Measurements from ENCODE around the gene SLC22A2.

The SLC22A2 gene

GRCh38 chr6:160284575-160284974 lies 26.0 kb upstream of the SLC22A2 start:
- no peak overlapping the region for H3K27ac ChIP-seq (ENCODE audit: low read depth, low read length)
- H3K27me3 ChIP-seq (ENCODE audit: control insufficient read depth in 1 of 2, insufficient read depth in 2 of 2, low read length in 2 of 2) = no peaks in the 10 kb centered on the region
- H3K4me3 ChIP-seq (ENCODE audit: low read depth in 1 of 2, low read length in 2 of 2) = no peak overlapping the region
- H3K9me3 ChIP-seq (ENCODE audit: low read length) = no peaks in the 10 kb centered on the region
- no peaks in the 10 kb centered on the region for H3K36me3 ChIP-seq (ENCODE audit: insufficient read depth, low read length)
- H3K4me1 ChIP-seq (ENCODE audit: insufficient read depth, low read length) = no peaks in the 10 kb centered on the region
- no peak overlapping the region for H3K9ac ChIP-seq (ENCODE audit: low read length)

- no peak overlapping the region for H3K27ac ChIP-seq (ENCODE audit: low read depth, low read length)
- no peaks in the 10 kb centered on the region for H3K4me1 ChIP-seq (ENCODE audit: insufficient read depth, low read length)
- H3K27me3 ChIP-seq (ENCODE audit: control insufficient read depth in 1 of 2, insufficient read depth in 2 of 2, low read length in 2 of 2) = no peaks in the 10 kb centered on the region
- H3K9me3 ChIP-seq (ENCODE audit: low read length) = no peaks in the 10 kb centered on the region
- no peak overlapping the region for H3K9ac ChIP-seq (ENCODE audit: low read length)
- no peak overlapping the region for H3K4me3 ChIP-seq (ENCODE audit: low read depth in 1 of 2, low read length in 2 of 2)
- no peaks in the 10 kb centered on the region for H3K36me3 ChIP-seq (ENCODE audit: insufficient read depth, low read length)
These were observed 23.8 kb upstream of the SLC22A2 start for GRCh38 chr6:160282444-160282843.

GRCh38 chr6:160279850-160280249 lies 21.2 kb upstream of the SLC22A2 start:
- Histone ChIP-seq H3K9ac (ENCODE audit: low read length) (no peak overlapping the region), H3K36me3 (ENCODE audit: insufficient read depth, low read length) (no peaks in the 10 kb centered on the region), H3K4me1 (ENCODE audit: insufficient read depth, low read length) (no peaks in the 10 kb centered on the region), H3K9me3 (ENCODE audit: low read length) (no peaks in the 10 kb centered on the region), H3K27me3 (ENCODE audit: control insufficient read depth in 1 of 2, insufficient read depth in 2 of 2, low read length in 2 of 2) (no peaks in the 10 kb centered on the region), H3K27ac (ENCODE audit: low read depth, low read length) (no peak overlapping the region), H3K4me3 (ENCODE audit: low read depth in 1 of 2, low read length in 2 of 2) (no peak overlapping the region)

GRCh38 chr6:160278786-160279310 lies 20.2 kb upstream of the SLC22A2 start:
- no peaks in the 10 kb centered on the region for H3K27me3 ChIP-seq (ENCODE audit: control insufficient read depth in 1 of 2, insufficient read depth in 2 of 2, low read length in 2 of 2)
- no peaks in the 10 kb centered on the region for H3K36me3 ChIP-seq (ENCODE audit: insufficient read depth, low read length)
- H3K4me1 ChIP-seq (ENCODE audit: insufficient read depth, low read length) = no peaks in the 10 kb centered on the region
- H3K4me3 ChIP-seq (ENCODE audit: low read depth in 1 of 2, low read length in 2 of 2) = no peak overlapping the region
- no peak overlapping the region for H3K9ac ChIP-seq (ENCODE audit: low read length)
- H3K27ac ChIP-seq (ENCODE audit: low read depth, low read length) = no peak overlapping the region
- no peaks in the 10 kb centered on the region for H3K9me3 ChIP-seq (ENCODE audit: low read length)

- Histone ChIP-seq H3K36me3 (ENCODE audit: insufficient read depth, low read length) (no peaks in the 10 kb centered on the region), H3K27ac (ENCODE audit: low read depth, low read length) (no peak overlapping the region), H3K4me1 (ENCODE audit: insufficient read depth, low read length) (no peaks in the 10 kb centered on the region), H3K27me3 (ENCODE audit: control insufficient read depth in 1 of 2, insufficient read depth in 2 of 2, low read length in 2 of 2) (no peaks in the 10 kb centered on the region), H3K9me3 (ENCODE audit: low read length) (no peaks in the 10 kb centered on the region), H3K9ac (ENCODE audit: low read length) (no peak overlapping the region), H3K4me3 (ENCODE audit: low read depth in 1 of 2, low read length in 2 of 2) (no peak overlapping the region)
These were observed 19.7 kb upstream of the SLC22A2 start for GRCh38 chr6:160278311-160278710.

GRCh38 chr6:160277546-160277945 lies 18.9 kb upstream of the SLC22A2 start:
- Histone ChIP-seq H3K36me3 (ENCODE audit: insufficient read depth, low read length) (no peaks in the 10 kb centered on the region), H3K4me3 (ENCODE audit: low read depth in 1 of 2, low read length in 2 of 2) (no peak overlapping the region), H3K27me3 (ENCODE audit: control insufficient read depth in 1 of 2, insufficient read depth in 2 of 2, low read length in 2 of 2) (no peaks in the 10 kb centered on the region), H3K9ac (ENCODE audit: low read length) (no peak overlapping the region), H3K27ac (ENCODE audit: low read depth, low read length) (no peak overlapping the region), H3K4me1 (ENCODE audit: insufficient read depth, low read length) (no peaks in the 10 kb centered on the region), H3K9me3 (ENCODE audit: low read length) (no peaks in the 10 kb centered on the region)

- Histone ChIP-seq H3K4me1 (ENCODE audit: insufficient read depth, low read length) (no peaks in the 10 kb centered on the region), H3K27me3 (ENCODE audit: control insufficient read depth in 1 of 2, insufficient read depth in 2 of 2, low read length in 2 of 2) (no peaks in the 10 kb centered on the region), H3K4me3 (ENCODE audit: low read depth in 1 of 2, low read length in 2 of 2) (no peak overlapping the region), H3K36me3 (ENCODE audit: insufficient read depth, low read length) (no peaks in the 10 kb centered on the region), H3K9ac (ENCODE audit: low read length) (no peak overlapping the region), H3K9me3 (ENCODE audit: low read length) (no peaks in the 10 kb centered on the region), H3K27ac (ENCODE audit: low read depth, low read length) (no peak overlapping the region)
These were observed 18.5 kb upstream of the SLC22A2 start for GRCh38 chr6:160277144-160277543.

GRCh38 chr6:160276126-160276525 lies 17.5 kb upstream of the SLC22A2 start:
- Histone ChIP-seq H3K9me3 (ENCODE audit: low read length) (no peaks in the 10 kb centered on the region), H3K4me1 (ENCODE audit: insufficient read depth, low read length) (no peaks in the 10 kb centered on the region), H3K4me3 (ENCODE audit: low read depth in 1 of 2, low read length in 2 of 2) (no peak overlapping the region), H3K27me3 (ENCODE audit: control insufficient read depth in 1 of 2, insufficient read depth in 2 of 2, low read length in 2 of 2) (no peaks in the 10 kb centered on the region), H3K27ac (ENCODE audit: low read depth, low read length) (no peak overlapping the region), H3K36me3 (ENCODE audit: insufficient read depth, low read length) (no peaks in the 10 kb centered on the region), H3K9ac (ENCODE audit: low read length) (no peak overlapping the region)

- Histone ChIP-seq H3K27me3 (ENCODE audit: control insufficient read depth in 1 of 2, insufficient read depth in 2 of 2, low read length in 2 of 2) (no peaks in the 10 kb centered on the region), H3K4me3 (ENCODE audit: low read depth in 1 of 2, low read length in 2 of 2) (no peak overlapping the region), H3K9ac (ENCODE audit: low read length) (no peak overlapping the region), H3K9me3 (ENCODE audit: low read length) (no peaks in the 10 kb centered on the region), H3K36me3 (ENCODE audit: insufficient read depth, low read length) (no peaks in the 10 kb centered on the region), H3K4me1 (ENCODE audit: insufficient read depth, low read length) (no peaks in the 10 kb centered on the region), H3K27ac (ENCODE audit: low read depth, low read length) (no peak overlapping the region)
These were observed 16.9 kb upstream of the SLC22A2 start for GRCh38 chr6:160275511-160276003.

- Histone ChIP-seq H3K27me3 (ENCODE audit: control insufficient read depth in 1 of 2, insufficient read depth in 2 of 2, low read length in 2 of 2) (no peaks in the 10 kb centered on the region), H3K36me3 (ENCODE audit: insufficient read depth, low read length) (no peaks in the 10 kb centered on the region), H3K9me3 (ENCODE audit: low read length) (no peaks in the 10 kb centered on the region), H3K9ac (ENCODE audit: low read length) (no peak overlapping the region), H3K4me1 (ENCODE audit: insufficient read depth, low read length) (no peaks in the 10 kb centered on the region), H3K27ac (ENCODE audit: low read depth, low read length) (no peak overlapping the region), H3K4me3 (ENCODE audit: low read depth in 1 of 2, low read length in 2 of 2) (no peak overlapping the region)
These were observed 16.4 kb upstream of the SLC22A2 start for GRCh38 chr6:160274871-160275510.

- Histone ChIP-seq H3K9ac (ENCODE audit: low read length) (no peak overlapping the region), H3K27ac (ENCODE audit: low read depth, low read length) (no peak overlapping the region), H3K4me1 (ENCODE audit: insufficient read depth, low read length) (no peaks in the 10 kb centered on the region), H3K9me3 (ENCODE audit: low read length) (no peaks in the 10 kb centered on the region), H3K4me3 (ENCODE audit: low read depth in 1 of 2, low read length in 2 of 2) (no peak overlapping the region), H3K27me3 (ENCODE audit: control insufficient read depth in 1 of 2, insufficient read depth in 2 of 2, low read length in 2 of 2) (no peaks in the 10 kb centered on the region), H3K36me3 (ENCODE audit: insufficient read depth, low read length) (no peaks in the 10 kb centered on the region)
These were observed 15.1 kb upstream of the SLC22A2 start for GRCh38 chr6:160273750-160274149.

GRCh38 chr6:160273196-160273595 lies 14.6 kb upstream of the SLC22A2 start:
- Histone ChIP-seq H3K9ac (ENCODE audit: low read length) (no peak overlapping the region), H3K4me3 (ENCODE audit: low read depth in 1 of 2, low read length in 2 of 2) (no peak overlapping the region), H3K9me3 (ENCODE audit: low read length) (no peaks in the 10 kb centered on the region), H3K4me1 (ENCODE audit: insufficient read depth, low read length) (no peaks in the 10 kb centered on the region), H3K36me3 (ENCODE audit: insufficient read depth, low read length) (no peaks in the 10 kb centered on the region), H3K27ac (ENCODE audit: low read depth, low read length) (no peak overlapping the region), H3K27me3 (ENCODE audit: control insufficient read depth in 1 of 2, insufficient read depth in 2 of 2, low read length in 2 of 2) (no peaks in the 10 kb centered on the region)
